ENCODE results near the gene GNG14.

DNA sequence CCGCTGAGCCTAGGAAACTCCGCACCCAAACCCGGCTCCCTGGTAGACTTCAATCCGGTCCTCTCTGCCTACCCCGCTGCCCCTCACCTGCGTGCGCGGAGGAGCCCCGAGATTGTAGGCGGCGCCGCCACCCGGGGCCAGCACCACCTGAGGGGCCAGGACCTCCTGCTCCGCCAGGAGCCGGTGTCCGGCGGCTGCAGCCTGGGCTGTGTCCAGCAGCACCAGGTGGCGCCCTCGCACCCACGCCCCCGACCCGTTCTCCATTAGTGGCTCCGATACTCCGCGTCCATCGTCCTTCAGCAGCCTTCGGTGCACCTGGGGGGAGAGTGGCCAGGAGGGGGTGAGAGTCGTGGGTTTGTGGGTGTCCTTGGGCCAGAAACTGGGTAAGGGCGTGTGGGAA lies 39.7 kb upstream of the GNG14 start:
- TF ChIP-seq, protein P1, sequence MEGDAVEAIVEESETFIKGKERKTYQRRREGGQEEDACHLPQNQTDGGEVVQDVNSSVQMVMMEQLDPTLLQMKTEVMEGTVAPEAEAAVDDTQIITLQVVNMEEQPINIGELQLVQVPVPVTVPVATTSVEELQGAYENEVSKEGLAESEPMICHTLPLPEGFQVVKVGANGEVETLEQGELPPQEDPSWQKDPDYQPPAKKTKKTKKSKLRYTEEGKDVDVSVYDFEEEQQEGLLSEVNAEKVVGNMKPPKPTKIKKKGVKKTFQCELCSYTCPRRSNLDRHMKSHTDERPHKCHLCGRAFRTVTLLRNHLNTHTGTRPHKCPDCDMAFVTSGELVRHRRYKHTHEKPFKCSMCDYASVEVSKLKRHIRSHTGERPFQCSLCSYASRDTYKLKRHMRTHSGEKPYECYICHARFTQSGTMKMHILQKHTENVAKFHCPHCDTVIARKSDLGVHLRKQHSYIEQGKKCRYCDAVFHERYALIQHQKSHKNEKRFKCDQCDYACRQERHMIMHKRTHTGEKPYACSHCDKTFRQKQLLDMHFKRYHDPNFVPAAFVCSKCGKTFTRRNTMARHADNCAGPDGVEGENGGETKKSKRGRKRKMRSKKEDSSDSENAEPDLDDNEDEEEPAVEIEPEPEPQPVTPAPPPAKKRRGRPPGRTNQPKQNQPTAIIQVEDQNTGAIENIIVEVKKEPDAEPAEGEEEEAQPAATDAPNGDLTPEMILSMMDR (conservative IDR thresholded peaks at IDR 0.05): no peak
- TF ChIP-seq EZH2 (IDR thresholded peaks at IDR 0.05; ENCODE audit: low read depth): no peak

All from PC-9 (cell line).